ENCODE results near the gene LYAR. TPM values are rescaled to one million over a fixed set of nuclear protein-coding genes. Genes with fewer than 3 reads are reported as not detected.

The LYAR gene
- total and polyA plus RNA-seq, 2 of the 13 experiments (the other 11 are each of a cell fraction or from before 2014, with no cell fraction given): 7.8 to 94.2 TPM

DNA sequence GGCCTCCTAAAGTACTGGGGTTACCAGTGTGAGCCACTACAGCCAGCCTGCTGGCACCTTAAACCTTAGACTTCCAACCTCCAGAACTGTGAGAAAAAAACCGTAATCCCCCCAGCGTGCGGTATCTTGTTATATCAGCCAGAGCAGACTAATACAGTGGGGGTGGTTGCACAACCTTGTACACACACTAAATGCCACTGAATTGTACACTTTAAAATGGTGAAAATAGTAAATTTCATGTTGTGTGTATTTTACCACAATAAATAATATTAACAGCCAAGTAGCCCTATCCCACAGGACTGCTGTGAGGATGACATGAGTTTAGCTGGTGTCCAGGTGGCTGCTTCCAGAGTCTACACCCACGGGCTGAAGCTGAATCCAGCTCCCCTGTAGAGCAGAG, 38.9 kb upstream of the LYAR start:
- TF ChIP-seq CEBPB (IDR thresholded peaks at IDR 0.05; ENCODE audit: borderline replicate concordance, low read depth, low read length) (peak; percentile 51), ZNF12 (CRISPR knock-in tag; IDR thresholded peaks at IDR 0.05) (peak; percentile 99), POLR2AphosphoS2 (IDR thresholded peaks at IDR 0.05; ENCODE audit: low read depth, low read length) (no peak), ZNF121 (CRISPR knock-in tag; IDR thresholded peaks at IDR 0.05) (0 out of 2 replicates have a peak, but pooled peaks have one; percentile 29)
- no peak for DNase-seq (ENCODE audit: low spot score)
- Histone ChIP-seq H4K20me1 (ENCODE audit: insufficient read depth, low read length) (no peaks in the 10 kb centered on the region), H3K79me2 (ENCODE audit: insufficient read depth, low read length) (no peaks in the 10 kb centered on the region), H3K9me3 (ENCODE audit: low read length) (no peaks in the 10 kb centered on the region), H3K4me1 (ENCODE audit: insufficient read depth, low read length) (peaks cover 51% of the 10 kb centered on the region), H2AFZ (ENCODE audit: low read length) (no peak overlapping the region), H3K4me2 (ENCODE audit: low read depth, low read length) (peak overlapping the region; percentile 40), H3K27me3 (ENCODE audit: control insufficient read depth in 1 of 2, insufficient read depth in 2 of 2, low read length in 2 of 2) (no peaks in the 10 kb centered on the region), H3K9ac (ENCODE audit: insufficient read depth, low read depth, low read length) (no peak overlapping the region), H3K27ac (ENCODE audit: extremely low read length, insufficient read depth, low read length) (no peak overlapping the region), H3K4me3 (replicated peaks in 1 of 3; ENCODE audit: insufficient read depth in 1 of 3, low read depth in 2 of 3, low read length in 3 of 3) (no peak overlapping the region), H3K36me3 (replicated peaks in 1 of 2; ENCODE audit: control insufficient read depth in 1 of 2, insufficient read depth in 2 of 2, low read length in 2 of 2) (no peaks in the 10 kb centered on the region)
- in situ Hi-C loops (cut with HindIII; ENCODE audit: extremely low pct_ligation_motif_present, low pct_unique_long_range_greater_than_20kb): loop anchor here (5.0 kb wide), 1 partner anchor 37 kb away; the partner anchor contains the start of genes LYAR and ZBTB49
- ChIA-PET POLR2A (no interaction called here), CTCF (ENCODE audit: low intra/inter-chr PET ratio, low total read pairs) (no interaction called here)
- intact Hi-C loops (cut with micrococcal nuclease; ENCODE audit: unreplicated experiment): no loop called here
- no peak for ATAC-seq
- no TSS peak for BruUV-seq (replicated peaks)
- no peak for FAIRE-seq
- WGBS (ENCODE audit: low lambda C conversion rate): 27% methylated on average over 4 of the region's 4 CpGs

GRCh38 chr4:4328206-4328605, 38.3 kb upstream of the LYAR start:
- H3K4me3 ChIP-seq (replicated peaks in 1 of 3; ENCODE audit: insufficient read depth in 1 of 3, low read depth in 2 of 3, low read length in 3 of 3): peak overlapping the region; percentile 4 to 63 (median 44); a peak in 4 of 6 replicates
- WGBS (ENCODE audit: low lambda C conversion rate): 71% methylated on average over 1 of the region's 1 CpG
- peak overlapping the region; percentile 21 for H2AFZ ChIP-seq (ENCODE audit: low read length)
- H3K9ac ChIP-seq (ENCODE audit: insufficient read depth, low read depth, low read length): no peak overlapping the region
- no peaks in the 10 kb centered on the region for H4K20me1 ChIP-seq (ENCODE audit: insufficient read depth, low read length)
- no peaks in the 10 kb centered on the region for H3K79me2 ChIP-seq (ENCODE audit: insufficient read depth, low read length)
- ChIA-PET CTCF (ENCODE audit: low intra/inter-chr PET ratio, low total read pairs) (no interaction called here), POLR2A (interaction anchor here (1.4 kb wide), 1 partner anchor 68 kb away, joined by 4 read pairs; no protein-coding TSS in a partner anchor)
- in situ Hi-C loops (cut with HindIII; ENCODE audit: extremely low pct_ligation_motif_present, low pct_unique_long_range_greater_than_20kb) (loop anchor here (5.0 kb wide), 1 partner anchor 36 kb away; the partner anchor contains the start of genes LYAR and ZBTB49), intact Hi-C loops (cut with micrococcal nuclease; ENCODE audit: unreplicated experiment) (no loop called here)
- H3K27ac ChIP-seq (ENCODE audit: extremely low read length, insufficient read depth, low read length): no peak overlapping the region
- H3K4me1 ChIP-seq (ENCODE audit: insufficient read depth, low read length): peaks cover 51% of the 10 kb centered on the region
- no TSS peak for BruUV-seq (replicated peaks)
- TF ChIP-seq ZNF264 (CRISPR knock-in tag; IDR thresholded peaks at IDR 0.05) (peak; percentile 100), PRDM15 (CRISPR knock-in tag; IDR thresholded peaks at IDR 0.05) (no peak)
- H3K9me3 ChIP-seq (ENCODE audit: low read length): no peaks in the 10 kb centered on the region
- H3K4me2 ChIP-seq (ENCODE audit: low read depth, low read length): peak overlapping the region; percentile 69
- DNase-seq (ENCODE audit: low spot score) (no peak), ATAC-seq (no peak; the same call in 1 of the 3 replicates), FAIRE-seq (no peak)
- no peaks in the 10 kb centered on the region for H3K27me3 ChIP-seq (ENCODE audit: control insufficient read depth in 1 of 2, insufficient read depth in 2 of 2, low read length in 2 of 2)
- H3K36me3 ChIP-seq (replicated peaks in 1 of 2; ENCODE audit: control insufficient read depth in 1 of 2, insufficient read depth in 2 of 2, low read length in 2 of 2): no peaks in the 10 kb centered on the region

Data from HepG2 (cell line).